HG03064 (cell line): ENCODE data around the gene MXD3.
A peak's percentile ranks its signal among the peaks of the same experiment; 100 is the strongest.
"Not testable (repeated sequence)": the region's sequence is repeated elsewhere in the genome, so short reads cannot be mapped to it uniquely, and the experiment has no call there.

Experiments used
- ATAC-seq: cut with Tn5 transposase; IDR thresholded peaks from one replicate; pipeline ENCODE4 v1.9.1; 2021; ENCODE audit warnings: low read depth; ENCODE audit not compliant: unreplicated experiment

The MXD3 gene

GRCh38 chr5:177306103-177306640 is 5.5 kb downstream of the MXD3 start:
- ATAC-seq, result not testable (repeated sequence)

DNA sequence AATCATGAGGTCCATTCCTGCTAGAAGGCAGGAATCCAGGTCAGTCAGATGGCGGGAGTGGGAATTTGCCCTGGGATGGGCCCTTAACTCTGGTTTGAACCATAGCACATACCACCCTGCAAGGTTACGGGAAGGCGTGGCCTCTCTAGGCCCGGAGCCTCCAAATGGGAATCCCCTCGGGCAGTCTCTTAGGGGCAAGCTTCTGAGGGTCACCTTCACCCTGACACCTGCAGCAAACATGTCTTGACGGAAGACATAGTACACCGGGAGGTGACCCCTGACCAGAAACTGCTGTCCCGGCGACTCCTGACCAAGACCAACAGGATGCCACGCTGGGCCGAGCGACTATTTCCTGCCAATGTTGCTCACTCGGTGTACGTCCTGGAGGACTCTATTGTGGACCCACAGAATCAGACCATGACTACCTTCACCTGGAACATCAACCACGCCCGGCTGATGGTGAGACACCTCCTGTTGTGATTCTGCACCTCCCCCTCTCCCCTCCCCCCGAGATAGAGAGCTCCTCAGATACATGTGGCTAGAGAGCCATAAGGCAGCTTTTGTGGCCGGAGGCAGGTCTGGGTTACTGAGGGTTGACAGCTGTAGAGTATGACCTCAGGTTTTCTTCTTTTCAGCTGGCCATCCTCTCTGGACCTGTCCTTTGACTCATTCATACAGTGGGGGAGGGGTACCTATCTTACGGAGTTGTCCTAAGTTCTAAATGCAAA is 7.1 kb downstream of the MXD3 start:
- ATAC-seq, result no peak

DNA sequence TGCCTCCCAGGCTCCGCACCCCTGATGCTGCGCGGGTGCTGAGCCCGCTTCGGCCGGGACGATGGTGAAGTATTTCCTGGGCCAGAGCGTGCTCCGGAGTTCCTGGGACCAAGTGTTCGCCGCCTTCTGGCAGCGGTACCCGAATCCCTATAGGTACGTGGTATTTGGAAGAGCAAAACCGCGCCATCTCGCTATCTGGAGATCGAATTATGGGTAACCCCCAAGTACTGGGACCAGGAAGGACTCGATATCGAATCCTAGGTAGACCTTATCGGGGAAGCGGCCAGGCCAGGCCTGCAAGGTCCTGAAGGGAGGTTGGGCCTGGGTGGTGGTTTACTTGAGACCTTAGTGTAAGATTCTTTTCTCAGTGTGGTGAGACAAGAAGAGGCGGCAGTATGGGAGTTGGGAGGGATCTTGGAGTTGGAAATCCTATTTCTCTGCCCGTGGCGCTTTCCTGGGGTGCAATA is 7.7 kb downstream of the MXD3 start:
- ATAC-seq, result no peak

GRCh38 chr5:177303121-177303924 is 8.4 kb downstream of the MXD3 start, which contains the start of the genes PRELID1 and RAB24:
PRELID1 (plus strand) TSS chr5:177303799; CDS start chr5:177303986, 187 bp downstream.
RAB24 (minus strand) TSS chr5:177303719; CDS start chr5:177303288, 431 bp downstream.
- ATAC-seq, result peak; percentile 52

DNA sequence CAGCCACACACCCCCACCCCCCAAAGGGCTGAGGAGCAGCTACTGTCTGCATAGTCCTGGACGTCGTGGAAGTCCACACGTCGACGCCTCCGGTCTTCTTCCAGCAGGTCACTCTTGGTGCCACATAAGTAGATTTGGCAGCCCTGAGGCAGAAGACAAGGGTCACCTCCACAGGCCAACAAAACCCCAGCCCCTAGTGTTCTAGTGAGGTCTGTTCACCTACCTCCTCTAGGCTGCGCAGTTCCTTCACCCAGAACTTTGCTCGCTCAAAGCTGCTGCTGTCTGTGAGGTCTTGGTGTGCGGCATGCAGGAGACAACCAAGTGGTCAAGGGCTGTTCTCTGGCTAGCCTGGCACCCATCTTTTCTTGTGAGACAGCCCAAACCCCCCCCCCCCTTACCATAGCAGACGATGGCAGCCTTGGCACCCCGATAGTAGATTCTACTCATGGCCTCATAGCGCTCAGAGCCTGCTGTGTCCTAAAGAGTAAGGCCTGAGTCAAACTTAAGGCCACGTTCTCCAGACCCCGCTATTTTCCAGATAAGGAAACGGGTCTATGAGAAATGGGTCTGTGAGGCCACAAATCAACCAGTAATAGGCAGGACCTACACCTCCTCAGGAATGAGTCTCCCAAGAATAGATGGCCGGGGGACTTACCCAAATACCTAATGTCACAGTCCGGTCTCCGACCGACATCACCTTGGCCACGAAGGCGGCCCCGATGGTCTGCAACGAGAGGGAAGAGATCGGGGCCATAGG is 9.2 kb downstream of the MXD3 start:
- ATAC-seq, result no peak

DNA sequence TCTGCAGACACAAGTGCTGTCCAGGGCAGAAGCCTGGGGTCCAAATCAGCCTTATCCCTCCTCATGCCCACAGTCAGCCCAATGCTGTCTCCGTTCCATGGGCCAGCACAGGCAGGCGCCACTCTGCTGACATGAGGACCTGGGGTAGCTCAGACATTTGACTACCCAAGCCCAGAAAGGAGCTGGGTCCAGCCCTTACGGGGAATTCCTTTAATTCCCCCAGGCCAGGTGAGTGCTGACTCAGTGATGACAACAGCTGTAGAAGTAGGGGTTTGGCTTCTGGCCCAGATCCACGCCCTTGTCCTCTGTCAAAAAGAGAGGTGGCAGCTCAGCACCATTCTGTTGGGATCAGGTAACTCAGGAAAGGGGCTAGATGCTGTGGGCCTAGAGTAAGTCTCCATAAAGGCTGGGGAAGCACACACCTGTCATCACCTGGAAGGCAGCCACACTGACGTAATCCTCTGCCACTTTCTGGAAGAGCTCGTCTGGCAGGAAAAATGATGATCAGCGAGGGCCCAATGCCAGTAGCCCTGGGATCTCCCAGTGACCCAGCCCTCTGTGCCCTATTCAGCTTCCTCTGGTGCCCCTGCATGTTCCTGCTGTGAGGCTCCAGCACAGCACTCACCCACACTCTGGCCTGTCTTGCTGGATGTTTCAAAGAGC is 10.1 kb downstream of the MXD3 start:
- ATAC-seq, result no peak

GRCh38 chr5:177300951-177301350 is 10.7 kb downstream of the MXD3 start:
- no peak for ATAC-seq

DNA sequence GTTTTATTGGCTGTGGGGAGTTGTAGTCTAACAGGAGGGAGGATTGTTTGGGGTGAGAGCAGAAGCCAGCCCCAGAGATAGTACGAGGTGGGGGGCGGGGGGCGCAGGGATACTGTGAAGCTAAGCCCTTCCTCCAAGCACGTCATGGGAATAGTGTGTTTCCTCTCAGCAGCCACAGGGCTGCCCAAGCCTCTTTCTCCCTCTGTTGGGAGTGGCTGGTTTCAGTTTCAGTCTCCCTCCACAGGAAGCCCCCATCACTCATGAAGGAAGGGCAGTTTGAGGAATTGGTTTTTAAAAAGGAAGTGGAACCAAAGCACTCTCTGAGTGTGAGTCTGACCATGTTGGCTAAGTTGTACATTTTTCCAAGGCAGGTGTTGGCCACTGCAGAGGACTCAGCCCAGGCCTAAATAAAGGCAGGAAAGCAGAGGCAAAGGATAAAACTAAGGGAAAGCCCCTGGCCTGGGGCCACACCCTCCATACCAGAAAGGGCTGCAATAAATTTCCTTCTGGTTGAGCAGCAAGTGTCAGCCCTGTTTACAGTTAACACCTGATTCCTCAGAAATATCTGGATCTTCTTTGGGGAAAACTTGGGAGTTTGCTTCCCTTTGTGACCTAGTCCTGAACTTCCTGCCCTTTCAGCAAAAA is 11.3 kb downstream of the MXD3 start:
- no peak for ATAC-seq

- no peak for ATAC-seq
These were observed 12.0 kb downstream of the MXD3 start for GRCh38 chr5:177299697-177300096.

DNA sequence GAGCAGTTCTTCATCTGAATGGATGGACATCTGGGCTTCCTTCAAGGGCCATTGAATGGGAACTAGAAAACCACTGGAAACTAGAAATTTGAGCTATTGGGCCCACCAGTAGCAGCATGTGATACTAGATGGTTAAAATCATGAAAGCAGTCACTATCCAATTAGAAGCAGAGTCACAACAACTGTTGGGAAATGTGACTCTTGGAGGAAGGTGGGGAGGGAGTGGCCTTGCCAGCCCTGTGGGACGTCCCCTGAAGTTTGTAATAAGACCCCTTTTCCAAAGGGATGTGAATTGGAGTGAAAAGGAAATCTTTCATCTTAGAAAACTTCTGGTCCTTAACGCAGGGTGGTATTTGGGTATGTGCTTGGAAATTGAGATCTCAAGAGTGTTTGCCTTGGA is 13.8 kb downstream of the MXD3 start:
- no peak for ATAC-seq

GRCh38 chr5:177296581-177296980 is 15.1 kb downstream of the MXD3 start:
- no peak for ATAC-seq

- no peak for ATAC-seq
These were observed 15.8 kb downstream of the MXD3 start for GRCh38 chr5:177295924-177296323.

GRCh38 chr5:177294632-177295031 is 17.1 kb downstream of the MXD3 start:
- no peak for ATAC-seq

DNA sequence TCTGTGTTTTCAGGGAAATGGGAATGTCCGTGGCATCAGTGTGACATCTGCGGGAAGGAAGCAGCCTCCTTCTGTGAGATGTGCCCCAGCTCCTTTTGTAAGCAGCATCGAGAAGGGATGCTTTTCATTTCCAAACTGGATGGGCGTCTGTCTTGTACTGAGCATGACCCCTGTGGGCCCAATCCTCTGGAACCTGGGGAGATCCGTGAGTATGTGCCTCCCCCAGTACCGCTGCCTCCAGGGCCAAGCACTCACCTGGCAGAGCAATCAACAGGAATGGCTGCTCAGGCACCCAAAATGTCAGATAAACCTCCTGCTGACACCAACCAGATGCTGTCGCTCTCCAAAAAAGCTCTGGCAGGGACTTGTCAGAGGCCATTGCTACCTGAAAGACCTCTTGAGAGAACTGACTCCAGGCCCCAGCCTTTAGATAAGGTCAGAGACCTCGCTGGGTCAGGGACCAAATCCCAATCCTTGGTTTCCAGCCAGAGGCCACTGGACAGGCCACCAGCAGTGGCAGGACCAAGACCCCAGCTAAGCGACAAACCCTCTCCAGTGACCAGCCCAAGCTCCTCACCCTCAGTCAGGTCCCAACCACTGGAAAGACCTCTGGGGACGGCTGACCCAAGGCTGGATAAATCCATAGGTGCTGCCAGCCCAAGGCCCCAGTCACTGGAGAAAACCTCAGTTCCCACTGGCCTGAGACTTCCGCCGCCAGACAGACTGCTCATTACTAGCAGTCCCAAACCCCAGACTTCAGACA is 17.7 kb downstream of the MXD3 start:
- ATAC-seq, result no peak

DNA sequence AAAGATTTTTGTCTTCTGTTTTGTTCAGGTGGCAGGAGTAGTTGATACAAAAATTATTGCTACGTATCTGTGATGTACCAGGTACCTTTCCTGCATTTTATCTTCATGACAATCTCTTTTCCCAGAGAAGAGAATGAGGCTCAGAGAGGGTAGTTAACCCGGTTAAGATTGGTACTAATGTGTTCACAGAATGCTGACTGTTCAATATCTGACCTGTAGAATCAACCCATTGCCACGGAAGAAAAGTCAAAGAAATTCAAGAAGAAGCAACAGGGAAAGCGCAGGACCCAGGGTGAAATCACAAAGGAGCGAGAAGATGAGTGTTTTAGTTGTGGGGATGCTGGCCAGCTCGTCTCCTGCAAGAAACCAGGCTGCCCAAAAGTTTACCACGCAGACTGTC is 20.0 kb downstream of the MXD3 start:
- ATAC-seq, result no peak

DNA sequence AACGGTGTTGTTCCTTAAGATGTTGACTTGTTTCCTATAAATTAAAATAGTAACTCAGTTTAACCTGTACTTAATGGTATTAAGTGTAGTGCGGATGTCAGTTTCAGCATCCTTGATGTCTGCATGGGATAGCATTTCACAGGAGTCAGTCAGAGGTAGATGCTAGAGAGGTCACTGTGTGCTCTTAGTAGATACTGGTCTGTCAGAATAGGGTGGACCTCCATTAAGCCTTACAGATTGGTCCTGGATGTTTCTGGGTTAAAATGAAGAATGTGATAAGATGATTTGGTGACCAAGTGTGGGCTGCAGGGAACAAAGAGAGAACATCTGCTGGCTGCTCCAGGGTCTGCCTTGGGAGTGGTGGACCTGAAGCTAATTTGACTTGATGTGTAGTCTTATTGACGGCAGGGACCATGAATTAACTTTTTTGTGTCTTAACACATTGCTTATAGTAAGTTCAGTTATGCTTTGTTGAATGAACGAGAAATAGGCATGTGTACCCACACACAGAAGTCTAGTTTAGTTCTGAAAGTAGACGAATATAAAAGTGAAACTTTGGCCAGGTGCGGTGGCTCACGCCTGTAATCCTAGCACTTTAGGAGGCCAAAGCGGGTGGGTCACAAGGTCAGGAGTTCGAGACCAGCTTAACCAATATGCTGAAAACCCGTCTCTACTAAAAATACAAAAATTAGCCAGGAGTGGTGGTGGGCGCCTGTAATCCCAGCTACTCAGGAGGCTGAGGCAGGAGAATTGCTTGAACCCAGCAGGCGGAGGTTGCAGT is 20.7 kb downstream of the MXD3 start:
- no peak for ATAC-seq

GRCh38 chr5:177288191-177288590 is 23.5 kb downstream of the MXD3 start:
- no peak for ATAC-seq

DNA sequence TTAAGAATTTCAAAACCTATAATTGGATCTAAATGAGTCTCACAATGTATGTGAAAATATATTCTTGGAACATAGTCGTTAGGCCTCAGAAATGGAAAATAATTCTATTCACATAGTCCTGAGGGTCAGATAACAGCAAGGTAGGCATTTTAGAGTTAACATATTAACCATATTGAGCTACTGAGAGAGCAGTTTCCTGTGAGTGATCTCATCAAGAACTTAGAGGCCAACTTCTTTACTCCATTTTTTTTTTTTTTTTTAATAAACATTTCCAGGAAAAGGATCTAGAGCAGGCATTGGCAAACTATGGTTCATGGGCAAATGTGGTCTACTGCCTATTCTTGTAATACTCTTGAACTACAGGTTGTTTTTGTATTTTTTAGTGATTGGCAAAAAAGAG is 34.8 kb downstream of the MXD3 start:
- no peak for ATAC-seq
